ENCODE results near the gene RAB38. TPM values are rescaled to one million over a fixed set of nuclear protein-coding genes. Genes with fewer than 3 reads are reported as not detected.

RAB38 gene
- total RNA-seq, 4 donors from 2014 or later, result 0.59 to 5.1 (median 2.5) TPM

- DNase-seq (ENCODE audit: low spot score in 2 of 2), result no peak
- 47 to 70% methylated on average over 1 of the region's 1 CpG for WGBS, 2 donors
- Histone ChIP-seq H3K4me1 (peaks cover 0 to 9% (median 0%) of the 10 kb centered on the region in 4 donors), H3K36me3 (no peaks in the 10 kb centered on the region), H3K4me3 (no peak overlapping the region), H3K9me3 (no peaks in the 10 kb centered on the region), H3K27ac (no peak overlapping the region), H3K27me3 (no peaks in the 10 kb centered on the region)
- TF ChIP-seq POLR2A (IDR thresholded peaks at IDR 0.05) (no peak), EP300 (IDR thresholded peaks at IDR 0.05) (no peak), CTCF (IDR thresholded peaks at IDR 0.05) (no peak)
Measured at GRCh38 chr11:88181776-88182175, 6.5 kb upstream of the RAB38 start.

- TF ChIP-seq CTCF (IDR thresholded peaks at IDR 0.05) (no peak), EP300 (IDR thresholded peaks at IDR 0.05) (no peak), POLR2A (IDR thresholded peaks at IDR 0.05) (no peak)
- Histone ChIP-seq H3K27me3 (no peaks in the 10 kb centered on the region), H3K27ac (no peak overlapping the region), H3K4me3 (no peak overlapping the region), H3K9me3 (no peaks in the 10 kb centered on the region), H3K36me3 (no peaks in the 10 kb centered on the region), H3K4me1 (peaks cover 0 to 18% (median 0%) of the 10 kb centered on the region in 4 donors)
- 71% methylated on average over 3 of the region's 3 CpGs for WGBS, 2 donors
- DNase-seq (ENCODE audit: low spot score in 2 of 2), result no peak
Measured at GRCh38 chr11:88179971-88180629, 4.9 kb upstream of the RAB38 start.

GRCh38 chr11:88179141-88179540 is 3.9 kb upstream of the RAB38 start:
- peaks cover 0 to 22% (median 0%) of the 10 kb centered on the region in 4 donors for H3K4me1 ChIP-seq
- no peaks in the 10 kb centered on the region for H3K27me3 ChIP-seq
- H3K36me3 ChIP-seq, result no peaks in the 10 kb centered on the region
- no peak overlapping the region for H3K4me3 ChIP-seq
- H3K9me3 ChIP-seq, result no peaks in the 10 kb centered on the region
- TF ChIP-seq CTCF (IDR thresholded peaks at IDR 0.05), result no peak
- TF ChIP-seq POLR2A (IDR thresholded peaks at IDR 0.05), result no peak
- no peak for TF ChIP-seq EP300 (IDR thresholded peaks at IDR 0.05)
- no peak for DNase-seq (ENCODE audit: low spot score in 2 of 2)
- WGBS, 2 donors, result 70 to 76% methylated on average over 2 of the region's 2 CpGs
- H3K27ac ChIP-seq, result no peak overlapping the region

- no peak overlapping the region for H3K27ac ChIP-seq
Measured at GRCh38 chr11:88178191-88178590, 2.9 kb upstream of the RAB38 start.

More at GRCh38 chr11:88178191-88178590, 2.9 kb upstream of the RAB38 start:
- Histone ChIP-seq H3K27me3 (no peaks in the 10 kb centered on the region), H3K4me3 (no peak overlapping the region), H3K9me3 (no peaks in the 10 kb centered on the region), H3K4me1 (peaks cover 0 to 28% (median 0%) of the 10 kb centered on the region in 4 donors), H3K36me3 (no peaks in the 10 kb centered on the region)
- TF ChIP-seq POLR2A (IDR thresholded peaks at IDR 0.05), result no peak
- no peak for TF ChIP-seq EP300 (IDR thresholded peaks at IDR 0.05)
- no peak for TF ChIP-seq CTCF (IDR thresholded peaks at IDR 0.05)
- 63 to 65% methylated on average over 4 of the region's 4 CpGs for WGBS, 2 donors
- DNase-seq (ENCODE audit: low spot score in 2 of 2), result no peak

Data from tibial nerve (tissue), 4 donors.